SU-DHL-6 (cell line): ENCODE results near the gene ARHGAP1.

Experiments used
- EZH2phosphoT487 ChIP-seq: fragments of 200-600 bp; sonication (generic), shearing (Covaris generic); conservative IDR thresholded peaks from 2 replicates; pipeline ENCODE4 v1.6.1; 2018; ENCODE audit warnings: mild to moderate bottlenecking, antibody characterized with exemption, low read length, moderate library complexity, mixed read lengths
- TF ChIP-seq, protein P1 (sequence below): fragments of 200-600 bp; sonication (generic); IDR thresholded peaks from one replicate; pipeline ENCODE4 v1.5.1; 2017; ENCODE audit warnings: antibody characterized with exemption, mild to moderate bottlenecking, low read length, moderate library complexity; ENCODE audit not compliant: insufficient read depth, poor library complexity, severe bottlenecking

DNA sequence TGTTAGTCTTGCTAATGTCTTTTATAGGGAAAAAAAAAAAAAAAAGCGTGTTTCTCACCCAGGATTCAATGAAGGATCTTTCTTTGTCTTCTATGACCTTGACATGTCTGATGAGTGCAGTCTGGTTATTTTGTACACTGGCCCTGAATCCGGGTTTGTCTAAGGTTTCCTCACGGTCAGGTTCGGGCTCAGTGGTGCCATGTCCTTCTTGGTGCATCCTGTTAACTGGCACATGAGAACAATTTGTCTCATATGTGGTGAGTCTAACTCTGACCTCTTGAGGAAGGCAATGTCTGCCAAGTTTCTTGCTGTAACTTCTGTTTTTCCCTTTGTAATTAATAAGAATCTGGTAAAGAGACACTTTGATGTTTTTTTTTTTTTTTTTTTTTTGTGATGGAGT lies 31.1 kb upstream of the ARHGAP1 start:
- TF ChIP-seq, protein P1, sequence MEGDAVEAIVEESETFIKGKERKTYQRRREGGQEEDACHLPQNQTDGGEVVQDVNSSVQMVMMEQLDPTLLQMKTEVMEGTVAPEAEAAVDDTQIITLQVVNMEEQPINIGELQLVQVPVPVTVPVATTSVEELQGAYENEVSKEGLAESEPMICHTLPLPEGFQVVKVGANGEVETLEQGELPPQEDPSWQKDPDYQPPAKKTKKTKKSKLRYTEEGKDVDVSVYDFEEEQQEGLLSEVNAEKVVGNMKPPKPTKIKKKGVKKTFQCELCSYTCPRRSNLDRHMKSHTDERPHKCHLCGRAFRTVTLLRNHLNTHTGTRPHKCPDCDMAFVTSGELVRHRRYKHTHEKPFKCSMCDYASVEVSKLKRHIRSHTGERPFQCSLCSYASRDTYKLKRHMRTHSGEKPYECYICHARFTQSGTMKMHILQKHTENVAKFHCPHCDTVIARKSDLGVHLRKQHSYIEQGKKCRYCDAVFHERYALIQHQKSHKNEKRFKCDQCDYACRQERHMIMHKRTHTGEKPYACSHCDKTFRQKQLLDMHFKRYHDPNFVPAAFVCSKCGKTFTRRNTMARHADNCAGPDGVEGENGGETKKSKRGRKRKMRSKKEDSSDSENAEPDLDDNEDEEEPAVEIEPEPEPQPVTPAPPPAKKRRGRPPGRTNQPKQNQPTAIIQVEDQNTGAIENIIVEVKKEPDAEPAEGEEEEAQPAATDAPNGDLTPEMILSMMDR: no peak
- no peak for TF ChIP-seq EZH2phosphoT487
